Mesendoderm (in vitro differentiated cells): ENCODE data around the gene ADGRG4.

Experiments
- DNase-seq: peaks from one replicate; pipeline ENCODE4 v3.0.0; 2013
- H2AK5ac ChIP-seq: 2 replicates; pipeline ENCODE4 v1.6.1; 2013; ENCODE audit warnings: low read length, inconsistent platforms
- H2BK120ac ChIP-seq: 2 replicates; pipeline ENCODE4 v1.6.1; 2013; ENCODE audit warnings: low read depth, mild to moderate bottlenecking, low read length, moderate library complexity, mixed read lengths
- H2BK15ac ChIP-seq: replicated peaks from 2 replicates; pipeline ENCODE4 v1.6.1; 2013; ENCODE audit warnings: low read depth, mild to moderate bottlenecking, moderate library complexity
- H2BK5ac ChIP-seq: 2 replicates; pipeline ENCODE4 v1.6.1; 2013; ENCODE audit warnings: low read length, inconsistent platforms
- H3K18ac ChIP-seq: 2 replicates; pipeline ENCODE4 v1.6.1; 2013; ENCODE audit warnings: mild to moderate bottlenecking, low read length, mixed read lengths
- H3K23ac ChIP-seq: one replicate; pipeline ENCODE4 v1.6.1; 2013; ENCODE audit warnings: low read length
- H3K27ac ChIP-seq: 2 replicates; pipeline ENCODE4 v1.5.1; 2013; ENCODE audit warnings: low read depth, mild to moderate bottlenecking, inconsistent platforms, low read length, moderate library complexity
- H3K27me3 ChIP-seq: 2 replicates; pipeline ENCODE4 v1.6.1; 2013; ENCODE audit warnings: low read length, control low read depth, mild to moderate bottlenecking, inconsistent platforms; ENCODE audit not compliant: insufficient read depth, poor library complexity
- H3K36me3 ChIP-seq: 2 replicates; pipeline ENCODE4 v1.6.1; 2013; ENCODE audit warnings: low read length, inconsistent platforms; ENCODE audit not compliant: control insufficient read depth, insufficient read depth
- H3K4ac ChIP-seq: one replicate; pipeline ENCODE4 v1.6.1; 2013; ENCODE audit warnings: low read depth, mild to moderate bottlenecking, low read length, moderate library complexity
- H3K4me1 ChIP-seq: 2 replicates; pipeline ENCODE4 v1.6.1; 2013; ENCODE audit warnings: low read depth, low read length, inconsistent platforms; ENCODE audit not compliant: control insufficient read depth
- H3K4me2 ChIP-seq: 2 replicates; pipeline ENCODE4 v1.6.1; 2013; ENCODE audit warnings: low read length
- H3K4me3 ChIP-seq: 2 replicates; pipeline ENCODE4 v1.5.1; 2013; ENCODE audit warnings: mild to moderate bottlenecking, low read length
- H3K56ac ChIP-seq: one replicate; pipeline ENCODE4 v1.6.1; 2013; ENCODE audit warnings: low read length
- H3K79me1 ChIP-seq: 2 replicates; pipeline ENCODE4 v1.6.1; 2013; ENCODE audit warnings: low read length, inconsistent platforms
- H3K79me2 ChIP-seq: 2 replicates; pipeline ENCODE4 v1.6.1; 2013; ENCODE audit warnings: mild to moderate bottlenecking, low read length; ENCODE audit not compliant: control insufficient read depth, insufficient read depth
- H3K9ac ChIP-seq: 2 replicates; pipeline ENCODE4 v1.6.1; 2013; ENCODE audit warnings: low read length, inconsistent platforms
- H4K5ac ChIP-seq: one replicate; pipeline ENCODE4 v1.6.1; 2013; ENCODE audit warnings: low read length
- H4K8ac ChIP-seq: one replicate; pipeline ENCODE4 v1.6.1; 2013; ENCODE audit warnings: low read depth, mild to moderate bottlenecking, control low read depth, low read length, moderate library complexity
- WGBS: extraction: QIAGEN DNeasy Blood & Tissue Kit; methylation state at CpG from one replicate; pipeline ENCODE4 v1.1.7; 2013; ENCODE audit warnings: low lambda C conversion rate, missing lambda C conversion rate; ENCODE audit not compliant: insufficient coverage; ENCODE audit errors: extremely low coverage; 5-methylcytosine and 5-hydroxymethylcytosine counted together

ADGRG4 gene

DNA sequence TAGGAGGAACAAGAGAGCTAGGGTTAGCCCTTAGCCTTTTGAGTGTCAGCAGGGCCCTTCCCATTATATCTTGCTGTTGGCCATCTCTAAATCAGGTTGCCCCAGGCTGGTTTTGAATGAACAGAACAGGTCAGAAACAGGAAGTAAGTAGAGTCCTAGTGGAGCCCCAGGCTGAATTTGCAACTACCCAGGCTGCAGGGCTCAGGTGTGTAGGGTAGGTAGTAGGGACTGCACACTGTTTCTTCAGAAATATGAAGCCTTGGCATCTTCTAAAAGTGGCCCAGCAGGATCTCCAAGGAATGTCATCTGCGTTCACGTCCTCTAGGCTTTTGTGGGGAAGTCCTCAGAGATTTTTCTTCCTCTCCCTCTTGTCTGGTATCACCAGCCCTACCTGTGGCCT is 90.2 kb downstream of the ADGRG4 start:
- DNase-seq: no peak
- H3K36me3 ChIP-seq: no peaks in the 10 kb centered on the region
- no peak overlapping the region for H3K23ac ChIP-seq
- H3K4ac ChIP-seq: no peak overlapping the region
- no peaks in the 10 kb centered on the region for H3K27me3 ChIP-seq
- H2BK15ac ChIP-seq: no peak overlapping the region
- H2BK120ac ChIP-seq: no peak overlapping the region
- no peak overlapping the region for H3K4me2 ChIP-seq
- H3K18ac ChIP-seq: no peak overlapping the region
- WGBS: no CpG with 5 or more reads among the region's 2 CpGs
- H2BK5ac ChIP-seq: no peak overlapping the region
- no peak overlapping the region for H4K8ac ChIP-seq
- H3K56ac ChIP-seq: no peak overlapping the region
- no peak overlapping the region for H4K5ac ChIP-seq
- H3K4me3 ChIP-seq: no peak overlapping the region
- no peaks in the 10 kb centered on the region for H3K4me1 ChIP-seq
- H3K79me1 ChIP-seq: no peaks in the 10 kb centered on the region
- no peaks in the 10 kb centered on the region for H3K79me2 ChIP-seq
- no peak overlapping the region for H3K9ac ChIP-seq
- no peak overlapping the region for H2AK5ac ChIP-seq
- H3K27ac ChIP-seq: no peak overlapping the region

DNA sequence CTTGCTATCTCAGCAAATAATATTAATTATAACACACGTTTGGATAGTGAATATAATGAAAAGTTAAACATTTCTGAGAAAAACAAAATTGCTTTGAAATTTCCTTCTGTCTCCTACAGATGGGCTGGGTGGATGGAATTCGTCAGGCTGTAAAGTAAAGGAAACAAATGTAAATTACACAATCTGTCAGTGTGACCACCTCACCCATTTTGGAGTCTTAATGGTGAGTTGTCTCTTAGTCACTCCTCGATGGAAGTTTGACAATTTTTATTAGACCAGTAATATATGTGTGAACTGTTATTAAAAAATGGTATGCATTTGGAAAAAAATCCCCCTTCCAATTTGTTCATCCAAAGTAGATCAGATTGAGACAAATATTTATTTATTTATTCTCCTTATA is 94.5 kb downstream of the ADGRG4 start:
- Histone ChIP-seq H3K18ac (no peak overlapping the region), H3K4me2 (no peak overlapping the region), H3K79me2 (no peaks in the 10 kb centered on the region), H3K56ac (no peak overlapping the region), H3K36me3 (no peaks in the 10 kb centered on the region), H2BK15ac (no peak overlapping the region), H3K9ac (no peak overlapping the region), H3K79me1 (no peaks in the 10 kb centered on the region), H2BK120ac (no peak overlapping the region), H3K27me3 (no peaks in the 10 kb centered on the region), H4K5ac (no peak overlapping the region), H2AK5ac (no peak overlapping the region), H2BK5ac (no peak overlapping the region), H3K4ac (no peak overlapping the region), H3K4me1 (no peaks in the 10 kb centered on the region), H3K27ac (no peak overlapping the region), H3K23ac (no peak overlapping the region), H3K4me3 (no peak overlapping the region), H4K8ac (no peak overlapping the region)
- WGBS: no CpG with 5 or more reads among the region's 3 CpGs
- no peak for DNase-seq

DNA sequence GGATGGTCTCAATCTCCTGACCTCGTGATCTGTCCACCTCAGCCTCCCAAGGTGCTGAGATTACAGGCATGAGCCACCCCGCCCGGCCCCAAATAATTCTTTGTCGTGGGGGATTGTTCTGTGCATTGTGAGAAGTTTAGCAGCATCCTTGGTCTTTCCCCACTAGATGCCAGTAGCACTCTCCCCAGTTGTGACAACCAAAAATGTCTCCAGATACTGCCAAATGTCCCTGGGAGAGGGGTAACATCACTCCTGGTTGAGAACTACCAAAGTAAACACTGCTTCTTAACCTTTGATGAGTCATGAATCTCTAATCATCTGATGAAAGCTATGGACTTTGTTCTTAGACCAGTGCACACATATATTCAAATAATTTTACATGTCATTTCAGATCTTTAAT is 96.2 kb downstream of the ADGRG4 start:
- no peak overlapping the region for H3K27ac ChIP-seq
- H3K18ac ChIP-seq: no peak overlapping the region
- no peak overlapping the region for H3K9ac ChIP-seq
- H2BK5ac ChIP-seq: no peak overlapping the region
- H3K4me3 ChIP-seq: no peak overlapping the region
- peak; percentile 33 for DNase-seq
- H3K79me2 ChIP-seq: no peaks in the 10 kb centered on the region
- no peaks in the 10 kb centered on the region for H3K27me3 ChIP-seq
- H3K4me1 ChIP-seq: no peaks in the 10 kb centered on the region
- no peak overlapping the region for H3K23ac ChIP-seq
- no peaks in the 10 kb centered on the region for H3K79me1 ChIP-seq
- no peak overlapping the region for H3K4ac ChIP-seq
- WGBS: no CpG with 5 or more reads among the region's 4 CpGs
- no peak overlapping the region for H2AK5ac ChIP-seq
- no peak overlapping the region for H4K5ac ChIP-seq
- no peak overlapping the region for H2BK120ac ChIP-seq
- no peak overlapping the region for H3K4me2 ChIP-seq
- H3K56ac ChIP-seq: no peak overlapping the region
- no peaks in the 10 kb centered on the region for H3K36me3 ChIP-seq
- no peak overlapping the region for H2BK15ac ChIP-seq
- no peak overlapping the region for H4K8ac ChIP-seq

DNA sequence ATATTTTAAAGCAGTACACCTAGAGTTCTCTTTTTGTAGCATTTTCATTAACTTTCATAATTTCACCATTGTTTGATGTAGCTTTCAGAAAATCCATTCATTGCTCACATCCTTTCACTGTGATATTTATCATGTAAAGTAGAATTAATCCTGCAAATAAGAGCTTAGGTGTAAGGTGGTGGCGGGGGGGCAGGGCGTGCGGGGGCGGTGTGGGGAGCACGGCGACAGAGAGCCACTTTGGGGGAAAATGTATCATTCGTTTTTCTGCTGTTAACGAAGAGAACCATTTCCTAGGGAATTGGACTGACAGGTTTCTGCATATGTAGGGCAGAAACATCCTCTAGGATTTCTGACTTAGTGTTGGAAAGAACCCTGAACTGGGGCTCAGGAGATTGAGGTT is 104.4 kb downstream of the ADGRG4 start:
- WGBS: no CpG with 5 or more reads among the region's 8 CpGs

DNA sequence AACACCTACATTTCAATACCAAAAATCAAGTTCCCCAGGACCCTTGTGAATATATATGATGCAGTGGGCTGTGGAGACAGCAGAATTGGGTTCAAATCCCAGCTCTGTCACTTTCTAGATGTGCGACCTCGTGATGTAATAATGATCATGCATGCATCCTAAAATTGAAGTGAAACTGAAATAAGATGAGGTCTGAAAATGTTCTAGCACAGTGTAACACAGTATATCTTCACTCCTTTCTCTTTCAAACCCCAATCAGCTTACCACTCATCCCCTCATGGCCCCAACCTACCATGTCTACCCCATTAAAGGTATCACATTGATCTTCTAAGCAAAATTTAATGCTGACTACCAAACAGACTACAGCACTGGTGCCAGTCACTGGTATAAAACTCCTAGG is 117.0 kb downstream of the ADGRG4 start:
- no peaks in the 10 kb centered on the region for H3K4me1 ChIP-seq
- H3K27ac ChIP-seq: no peak overlapping the region
- H3K79me2 ChIP-seq: no peaks in the 10 kb centered on the region
- H3K79me1 ChIP-seq: no peaks in the 10 kb centered on the region
- DNase-seq: no peak
- H2BK120ac ChIP-seq: no peak overlapping the region
- H2BK5ac ChIP-seq: no peak overlapping the region
- no peak overlapping the region for H3K4me2 ChIP-seq
- no peaks in the 10 kb centered on the region for H3K27me3 ChIP-seq
- H3K4ac ChIP-seq: no peak overlapping the region
- no CpG with 5 or more reads among the region's 2 CpGs for WGBS
- no peak overlapping the region for H2AK5ac ChIP-seq
- H3K18ac ChIP-seq: no peak overlapping the region
- no peaks in the 10 kb centered on the region for H3K36me3 ChIP-seq
- H4K5ac ChIP-seq: no peak overlapping the region
- no peak overlapping the region for H3K23ac ChIP-seq
- no peak overlapping the region for H3K56ac ChIP-seq
- no peak overlapping the region for H3K4me3 ChIP-seq
- no peak overlapping the region for H2BK15ac ChIP-seq
- H3K9ac ChIP-seq: no peak overlapping the region
- H4K8ac ChIP-seq: no peak overlapping the region

More for the DNA sequence above, 104.4 kb downstream of the ADGRG4 start:
- no peak overlapping the region for H3K23ac ChIP-seq
- no peak overlapping the region for H2BK120ac ChIP-seq
- H3K56ac ChIP-seq: no peak overlapping the region
- no peaks in the 10 kb centered on the region for H3K79me1 ChIP-seq
- H3K4ac ChIP-seq: no peak overlapping the region
- no peak overlapping the region for H3K18ac ChIP-seq
- H3K9ac ChIP-seq: no peak overlapping the region
- H3K27me3 ChIP-seq: no peaks in the 10 kb centered on the region
- H2BK15ac ChIP-seq: no peak overlapping the region
- H3K4me3 ChIP-seq: no peak overlapping the region
- H4K8ac ChIP-seq: no peak overlapping the region
- H2BK5ac ChIP-seq: no peak overlapping the region
- no peak overlapping the region for H4K5ac ChIP-seq
- no peak overlapping the region for H2AK5ac ChIP-seq
- no peak for DNase-seq
- H3K27ac ChIP-seq: no peak overlapping the region
- no peaks in the 10 kb centered on the region for H3K36me3 ChIP-seq
- H3K4me1 ChIP-seq: no peaks in the 10 kb centered on the region
- no peaks in the 10 kb centered on the region for H3K79me2 ChIP-seq
- no peak overlapping the region for H3K4me2 ChIP-seq

GRCh38 chrX:136421338-136421737 is 120.6 kb downstream of the ADGRG4 start:
- H3K27me3 ChIP-seq: no peaks in the 10 kb centered on the region
- no peak overlapping the region for H3K4ac ChIP-seq
- H3K9ac ChIP-seq: no peak overlapping the region
- H3K56ac ChIP-seq: no peak overlapping the region
- DNase-seq: no peak
- H2BK15ac ChIP-seq: no peak overlapping the region
- no peak overlapping the region for H3K18ac ChIP-seq
- H4K8ac ChIP-seq: no peak overlapping the region
- H2BK120ac ChIP-seq: no peak overlapping the region
- H3K79me1 ChIP-seq: no peaks in the 10 kb centered on the region
- H3K4me3 ChIP-seq: no peak overlapping the region
- no CpG with 5 or more reads among the region's 14 CpGs for WGBS
- no peak overlapping the region for H3K4me2 ChIP-seq
- H3K36me3 ChIP-seq: no peaks in the 10 kb centered on the region
- H2BK5ac ChIP-seq: no peak overlapping the region
- peaks cover 3% of the 10 kb centered on the region for H3K4me1 ChIP-seq
- no peak overlapping the region for H4K5ac ChIP-seq
- H3K27ac ChIP-seq: no peak overlapping the region
- H2AK5ac ChIP-seq: no peak overlapping the region
- no peak overlapping the region for H3K23ac ChIP-seq
- H3K79me2 ChIP-seq: no peaks in the 10 kb centered on the region
